Measurements from ENCODE around the gene MYO18A.

GRCh38 chr17:29057361-29057760 lies 122.8 kb downstream of the MYO18A start:
- TF ChIP-seq, protein P1, sequence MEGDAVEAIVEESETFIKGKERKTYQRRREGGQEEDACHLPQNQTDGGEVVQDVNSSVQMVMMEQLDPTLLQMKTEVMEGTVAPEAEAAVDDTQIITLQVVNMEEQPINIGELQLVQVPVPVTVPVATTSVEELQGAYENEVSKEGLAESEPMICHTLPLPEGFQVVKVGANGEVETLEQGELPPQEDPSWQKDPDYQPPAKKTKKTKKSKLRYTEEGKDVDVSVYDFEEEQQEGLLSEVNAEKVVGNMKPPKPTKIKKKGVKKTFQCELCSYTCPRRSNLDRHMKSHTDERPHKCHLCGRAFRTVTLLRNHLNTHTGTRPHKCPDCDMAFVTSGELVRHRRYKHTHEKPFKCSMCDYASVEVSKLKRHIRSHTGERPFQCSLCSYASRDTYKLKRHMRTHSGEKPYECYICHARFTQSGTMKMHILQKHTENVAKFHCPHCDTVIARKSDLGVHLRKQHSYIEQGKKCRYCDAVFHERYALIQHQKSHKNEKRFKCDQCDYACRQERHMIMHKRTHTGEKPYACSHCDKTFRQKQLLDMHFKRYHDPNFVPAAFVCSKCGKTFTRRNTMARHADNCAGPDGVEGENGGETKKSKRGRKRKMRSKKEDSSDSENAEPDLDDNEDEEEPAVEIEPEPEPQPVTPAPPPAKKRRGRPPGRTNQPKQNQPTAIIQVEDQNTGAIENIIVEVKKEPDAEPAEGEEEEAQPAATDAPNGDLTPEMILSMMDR (IDR thresholded peaks at IDR 0.05; ENCODE audit: borderline replicate concordance, extremely low read depth, low read length, poor library complexity, severe bottlenecking), result no peak
- TF ChIP-seq EZH2 (IDR thresholded peaks at IDR 0.05; ENCODE audit: borderline replicate concordance, low read depth, low read length, severe bottlenecking), result no peak

Measured in DND-41 (cell line).